Measurements from ENCODE around the gene IFIT2.

The IFIT2 gene

DNA sequence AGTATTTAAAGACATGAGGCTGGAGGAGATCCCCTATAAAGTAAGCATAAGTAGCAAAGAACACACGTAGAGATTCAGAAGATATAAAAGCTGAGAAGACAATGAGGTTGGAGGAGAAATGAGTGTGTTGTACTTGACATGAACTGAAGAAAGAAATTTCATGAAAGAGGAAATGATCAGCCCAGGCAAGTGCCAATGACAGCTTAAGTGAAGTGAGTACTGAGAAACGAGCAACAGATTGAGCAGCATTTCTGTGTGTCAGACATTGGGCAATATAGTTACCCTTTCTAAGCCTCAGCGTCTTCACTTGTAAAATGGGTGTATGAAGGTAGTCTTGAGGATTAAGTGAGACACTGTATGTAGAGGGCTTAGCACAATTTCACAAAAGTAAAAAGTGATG, 45.5 kb upstream of the IFIT2 start:
- Histone ChIP-seq H4K20me1 (ENCODE audit: insufficient read depth, low read length) (no peaks in the 10 kb centered on the region), H3K27me3 (ENCODE audit: low read depth, low read length) (no peaks in the 10 kb centered on the region), H3K9ac (ENCODE audit: low read length) (no peak overlapping the region), H3K4me3 (ENCODE audit: low read length) (no peak overlapping the region), H3K4me2 (ENCODE audit: low read length) (peak overlapping the region; percentile 44), H3K9me3 (ENCODE audit: insufficient read depth, low read length) (peaks cover 9% of the 10 kb centered on the region; the same call in 1 of the 2 replicates), H3K36me3 (replicated peaks; ENCODE audit: low read depth, low read length) (peaks cover 8% of the 10 kb centered on the region), H3K79me2 (ENCODE audit: low read length) (no peaks in the 10 kb centered on the region), H2AFZ (ENCODE audit: low read depth, low read length) (peak overlapping the region; percentile 46; the same call in 1 of the 2 replicates), H3K27ac (ENCODE audit: low read length) (no peak overlapping the region), H3K4me1 (ENCODE audit: low read length) (peaks cover 25% of the 10 kb centered on the region)
- TF ChIP-seq, protein P1, sequence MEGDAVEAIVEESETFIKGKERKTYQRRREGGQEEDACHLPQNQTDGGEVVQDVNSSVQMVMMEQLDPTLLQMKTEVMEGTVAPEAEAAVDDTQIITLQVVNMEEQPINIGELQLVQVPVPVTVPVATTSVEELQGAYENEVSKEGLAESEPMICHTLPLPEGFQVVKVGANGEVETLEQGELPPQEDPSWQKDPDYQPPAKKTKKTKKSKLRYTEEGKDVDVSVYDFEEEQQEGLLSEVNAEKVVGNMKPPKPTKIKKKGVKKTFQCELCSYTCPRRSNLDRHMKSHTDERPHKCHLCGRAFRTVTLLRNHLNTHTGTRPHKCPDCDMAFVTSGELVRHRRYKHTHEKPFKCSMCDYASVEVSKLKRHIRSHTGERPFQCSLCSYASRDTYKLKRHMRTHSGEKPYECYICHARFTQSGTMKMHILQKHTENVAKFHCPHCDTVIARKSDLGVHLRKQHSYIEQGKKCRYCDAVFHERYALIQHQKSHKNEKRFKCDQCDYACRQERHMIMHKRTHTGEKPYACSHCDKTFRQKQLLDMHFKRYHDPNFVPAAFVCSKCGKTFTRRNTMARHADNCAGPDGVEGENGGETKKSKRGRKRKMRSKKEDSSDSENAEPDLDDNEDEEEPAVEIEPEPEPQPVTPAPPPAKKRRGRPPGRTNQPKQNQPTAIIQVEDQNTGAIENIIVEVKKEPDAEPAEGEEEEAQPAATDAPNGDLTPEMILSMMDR (IDR thresholded peaks at IDR 0.05; ENCODE audit: low read depth, low read length): no peak
- TF ChIP-seq EZH2phosphoT487 (IDR thresholded peaks at IDR 0.05; ENCODE audit: low read depth): no peak

DNA sequence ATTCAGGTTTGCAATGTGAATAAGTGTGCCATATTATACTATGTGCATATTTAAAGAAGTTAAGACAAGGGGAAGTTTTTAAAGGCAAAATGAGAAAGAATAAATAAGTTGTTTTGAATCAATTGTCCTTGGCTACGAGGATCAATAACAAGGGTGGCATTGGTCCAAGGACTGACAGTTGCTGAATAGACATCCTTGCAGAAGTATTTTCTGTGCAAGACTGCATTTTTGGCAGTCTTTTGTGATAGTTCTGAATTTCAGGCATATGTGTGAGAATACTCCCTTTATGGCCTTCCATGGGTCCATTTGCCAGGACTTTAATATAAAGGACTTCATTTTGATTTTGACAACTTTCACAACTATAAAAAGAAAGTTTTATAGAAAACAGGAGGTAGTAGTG, 44.9 kb upstream of the IFIT2 start:
- Histone ChIP-seq H3K9ac (ENCODE audit: low read length) (no peak overlapping the region), H4K20me1 (ENCODE audit: insufficient read depth, low read length) (no peaks in the 10 kb centered on the region), H3K36me3 (replicated peaks; ENCODE audit: low read depth, low read length) (peaks cover 8% of the 10 kb centered on the region), H2AFZ (ENCODE audit: low read depth, low read length) (no peak overlapping the region), H3K27me3 (ENCODE audit: low read depth, low read length) (no peaks in the 10 kb centered on the region), H3K4me2 (ENCODE audit: low read length) (no peak overlapping the region), H3K4me3 (ENCODE audit: low read length) (no peak overlapping the region), H3K4me1 (ENCODE audit: low read length) (peaks cover 25% of the 10 kb centered on the region), H3K9me3 (ENCODE audit: insufficient read depth, low read length) (peaks cover 9% of the 10 kb centered on the region; the same call in 1 of the 2 replicates), H3K79me2 (ENCODE audit: low read length) (no peaks in the 10 kb centered on the region), H3K27ac (ENCODE audit: low read length) (no peak overlapping the region)
- TF ChIP-seq, protein P1 (IDR thresholded peaks at IDR 0.05; ENCODE audit: low read depth, low read length): no peak
- no peak for TF ChIP-seq EZH2phosphoT487 (IDR thresholded peaks at IDR 0.05; ENCODE audit: low read depth)

DNA sequence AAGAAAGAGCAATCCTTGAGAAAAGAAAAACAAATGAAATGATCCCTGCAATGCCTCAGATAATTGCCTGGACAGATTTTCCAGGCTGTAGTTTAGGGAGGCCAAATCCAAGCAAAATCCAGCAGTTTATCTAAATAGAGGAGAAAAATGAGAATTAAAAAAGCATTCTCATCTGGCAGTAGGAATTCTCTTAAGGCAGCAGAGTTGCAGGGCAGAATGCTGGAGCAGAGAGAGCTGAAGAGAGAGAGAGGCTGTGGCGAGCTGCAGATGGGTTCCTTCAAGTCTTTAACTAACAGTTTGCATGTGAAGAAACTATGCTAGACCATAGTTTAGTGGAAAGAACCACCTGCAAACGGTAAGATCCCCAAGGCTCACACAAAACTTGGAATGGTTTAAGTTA, 44.3 kb upstream of the IFIT2 start:
- no peak overlapping the region for H2AFZ ChIP-seq (ENCODE audit: low read depth, low read length)
- no peaks in the 10 kb centered on the region for H3K79me2 ChIP-seq (ENCODE audit: low read length)
- no peak overlapping the region for H3K27ac ChIP-seq (ENCODE audit: low read length)
- H3K4me1 ChIP-seq (ENCODE audit: low read length): peaks cover 25% of the 10 kb centered on the region
- TF ChIP-seq, protein P1 (IDR thresholded peaks at IDR 0.05; ENCODE audit: low read depth, low read length): no peak
- no peak for TF ChIP-seq EZH2phosphoT487 (IDR thresholded peaks at IDR 0.05; ENCODE audit: low read depth)
- H3K4me2 ChIP-seq (ENCODE audit: low read length): no peak overlapping the region
- H3K4me3 ChIP-seq (ENCODE audit: low read length): no peak overlapping the region
- no peaks in the 10 kb centered on the region for H3K27me3 ChIP-seq (ENCODE audit: low read depth, low read length)
- no peaks in the 10 kb centered on the region for H4K20me1 ChIP-seq (ENCODE audit: insufficient read depth, low read length)
- H3K9me3 ChIP-seq (ENCODE audit: insufficient read depth, low read length): peaks cover 9% of the 10 kb centered on the region; the same call in 1 of the 2 replicates
- H3K36me3 ChIP-seq (replicated peaks; ENCODE audit: low read depth, low read length): peaks cover 8% of the 10 kb centered on the region
- no peak overlapping the region for H3K9ac ChIP-seq (ENCODE audit: low read length)

DNA sequence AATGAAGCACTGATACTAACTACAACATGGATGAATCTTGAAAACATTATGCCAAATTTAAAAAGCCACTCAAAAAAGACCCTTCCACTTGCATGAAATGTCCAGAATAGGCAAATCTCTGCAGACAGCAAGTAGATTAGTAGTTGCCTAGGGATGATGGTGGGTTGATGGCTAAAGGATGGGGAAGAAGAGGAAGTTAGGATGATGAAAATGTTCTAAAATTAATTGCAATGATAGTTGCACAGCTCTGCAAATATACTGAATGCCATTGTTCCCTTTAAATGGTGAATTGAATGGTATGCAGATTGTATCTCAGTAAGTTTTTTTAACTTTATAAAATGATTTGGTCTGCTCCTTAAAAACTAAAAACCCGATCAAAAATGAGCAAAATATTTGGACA, 43.0 kb upstream of the IFIT2 start:
- H3K9ac ChIP-seq (ENCODE audit: low read length): no peak overlapping the region
- no peak for TF ChIP-seq EZH2phosphoT487 (IDR thresholded peaks at IDR 0.05; ENCODE audit: low read depth)
- TF ChIP-seq, protein P1 (IDR thresholded peaks at IDR 0.05; ENCODE audit: low read depth, low read length): no peak
- H3K4me2 ChIP-seq (ENCODE audit: low read length): no peak overlapping the region
- no peaks in the 10 kb centered on the region for H3K27me3 ChIP-seq (ENCODE audit: low read depth, low read length)
- no peaks in the 10 kb centered on the region for H3K79me2 ChIP-seq (ENCODE audit: low read length)
- H3K4me1 ChIP-seq (ENCODE audit: low read length): peaks cover 25% of the 10 kb centered on the region
- H4K20me1 ChIP-seq (ENCODE audit: insufficient read depth, low read length): no peaks in the 10 kb centered on the region
- peaks cover 8% of the 10 kb centered on the region for H3K36me3 ChIP-seq (replicated peaks; ENCODE audit: low read depth, low read length)
- peaks cover 5% of the 10 kb centered on the region; the same call in 1 of the 2 replicates for H3K9me3 ChIP-seq (ENCODE audit: insufficient read depth, low read length)
- H3K27ac ChIP-seq (ENCODE audit: low read length): no peak overlapping the region
- no peak overlapping the region for H2AFZ ChIP-seq (ENCODE audit: low read depth, low read length)
- H3K4me3 ChIP-seq (ENCODE audit: low read length): no peak overlapping the region

All from OCI-LY3 (cell line).